K562 (cell line): Measurements from ENCODE around the gene N4BP3. TPM values are rescaled to one million over a fixed set of nuclear protein-coding genes. Genes with fewer than 3 reads are reported as not detected.

Source experiments
- BHLHE40 ChIP-seq: IDR thresholded peaks from 2 replicates; pipeline ENCODE4 v1.6.1; 2011; ENCODE audit warnings: low read length, improper control_type of control experiment
- E2F5 ChIP-seq: sonication (generic); formaldehyde crosslinking; IDR thresholded peaks from 2 replicates; pipeline ENCODE4 v1.8.0; 2022; ENCODE audit warnings: mild to moderate bottlenecking, missing genetic modification reagents
- E2F6 ChIP-seq, 2 experiments: IDR thresholded peaks; 2 replicates each; pipeline ENCODE4 v1.6.1; 2011; ENCODE audit warnings: borderline replicate concordance in 1 of 2, control low read depth in 1 of 2, low read depth in 1 of 2, low read length in 1 of 2, mild to moderate bottlenecking in 1 of 2, mixed read lengths in 1 of 2, moderate library complexity in 1 of 2; ENCODE audit not compliant: insufficient read depth in 1 of 2, insufficient read length in 1 of 2, poor library complexity in 1 of 2, severe bottlenecking in 1 of 2; ENCODE audit errors: extremely low read depth in 1 of 2
- ILK ChIP-seq: fragments of 450-650 bp; IDR thresholded peaks from 2 replicates; pipeline ENCODE4 v1.6.1; 2016; ENCODE audit warnings: missing genetic modification characterization, low read depth, mild to moderate bottlenecking, missing compliant biosample characterization, moderate library complexity, borderline replicate concordance
- LCOR ChIP-seq: sonication (generic); formaldehyde crosslinking; IDR thresholded peaks from 2 replicates; pipeline ENCODE4 v1.8.0; 2022; ENCODE audit warnings: mild to moderate bottlenecking, missing genetic modification reagents
- MXD1 ChIP-seq: fragments of 250-450 bp; sonication (Bioruptor Pico); IDR thresholded peaks from 2 replicates; pipeline ENCODE4 v1.8.0; 2021; ENCODE audit warnings: borderline replicate concordance, mild to moderate bottlenecking, moderate library complexity; ENCODE audit not compliant: poor library complexity, severe bottlenecking
- ZBTB40 ChIP-seq, 2 experiments: fragments of 450-650 bp in 1 of 2; sonication (generic) in 1 of 2; formaldehyde crosslinking in 1 of 2; IDR thresholded peaks; 2 replicates each; pipeline versions ENCODE4 v1.7.1 to v1.9.0; 2016 to 2022; ENCODE audit warnings: inconsistent platforms in 1 of 2, mild to moderate bottlenecking in 1 of 2, missing genetic modification reagents in 1 of 2
- ZNF133 ChIP-seq: fragments of 250-450 bp; sonication (Bioruptor Pico); IDR thresholded peaks from 2 replicates; pipeline ENCODE4 v1.4.0; 2020; ENCODE audit warnings: mild to moderate bottlenecking
- ZNF184 ChIP-seq: sonication (generic); formaldehyde crosslinking; IDR thresholded peaks from 2 replicates; pipeline ENCODE4 v1.5.0; 2020; ENCODE audit warnings: missing genetic modification reagents
- ZNF23 ChIP-seq: fragments of 250-450 bp; sonication (Bioruptor Pico); IDR thresholded peaks from 2 replicates; pipeline ENCODE4 v1.4.0; 2020; ENCODE audit warnings: mild to moderate bottlenecking
- ZNF232 ChIP-seq: sonication (generic); formaldehyde crosslinking; IDR thresholded peaks from 2 replicates; pipeline ENCODE4 v1.8.0; 2022; ENCODE audit warnings: mild to moderate bottlenecking, missing genetic modification reagents
- ZNF398 ChIP-seq: fragments of 250-450 bp; sonication (Bioruptor Pico); IDR thresholded peaks from 2 replicates; pipeline ENCODE4 v1.8.0; 2021; ENCODE audit warnings: moderate library complexity, mild to moderate bottlenecking, inconsistent platforms
- polyA plus RNA-seq, 8 experiments: library from polyadenylated mRNA; depleted of rRNA in 4 of 8; stranded (reverse) in 5 of 8; unstranded in 3 of 8; fragments of >200 nt; fragmentation: Nextera tagmentation in 2 of 8; fragmentation: Illumina TruSeq in 1 of 8; extraction: Ambion mirVana in 2 of 8; extraction: Trizol in 1 of 8; gene quantifications; 2 replicates each; pipeline versions ENCODE4 v1.2.1 to v1.2.3, GENCODE V29; 2011 to 2014; ENCODE audit warnings: inconsistent platforms in 1 of 8, missing spikeins in 1 of 8
- total RNA-seq, 7 experiments: library from RNA; depleted of rRNA in 6 of 7; stranded (reverse); fragments of >200 nt in 6 of 7; fragmentation: Illumina TruSeq in 2 of 7; extraction: Trizol in 2 of 7; gene quantifications; 2 replicates each; pipeline versions ENCODE4 v1.2.1 to v1.2.3, GENCODE V29; 2011 to 2021; ENCODE audit warnings: low replicate concordance in 1 of 7

The N4BP3 gene
- total and polyA plus RNA-seq, 9 of the 15 experiments (the other 6 are each of a cell fraction or from before 2014, with no cell fraction given) = 0.06 to 7.0 (median 2.4) TPM

- no peak for TF ChIP-seq ZNF23 (CRISPR knock-in tag)
- TF ChIP-seq ZNF184 (CRISPR knock-in tag) = no peak
- no peak for TF ChIP-seq E2F5 (CRISPR knock-in tag)
- TF ChIP-seq ZNF398 (CRISPR knock-in tag) = no peak
- TF ChIP-seq LCOR (CRISPR knock-in tag) = no peak
- no peak for TF ChIP-seq ZNF133 (CRISPR knock-in tag)
- peak; percentile 86 to 98 for TF ChIP-seq E2F6 (IDR thresholded peaks at IDR 0.05; ENCODE audit: borderline replicate concordance in 1 of 2, extremely low read depth in 1 of 2, insufficient read depth in 1 of 2, insufficient read length in 1 of 2, low read depth in 1 of 2, low read length in 1 of 2, poor library complexity in 1 of 2, severe bottlenecking in 1 of 2)
- TF ChIP-seq ILK (tag) = no peak
- peak; percentile 29 for TF ChIP-seq BHLHE40
- TF ChIP-seq ZNF232 (CRISPR knock-in tag) = no peak
- 0 out of 2 replicates have a peak, but pooled peaks have one; percentile 20 for TF ChIP-seq ZBTB40 (IDR thresholded peaks at IDR 0.05)
- no peak for TF ChIP-seq ZBTB40 (CRISPR knock-in tag; IDR thresholded peaks at IDR 0.05)
- TF ChIP-seq MXD1 (CRISPR knock-in tag) = no peak
Measured at GRCh38 chr5:178113141-178113787, at the start of gene N4BP3 (continued).
